ENCODE results near the gene SVOPL. TPM values are rescaled to one million over a fixed set of nuclear protein-coding genes. Genes with fewer than 3 reads are reported as not detected.

SVOPL gene
- total RNA-seq, 1 experiment from 2014 or later, result not detected

DNA sequence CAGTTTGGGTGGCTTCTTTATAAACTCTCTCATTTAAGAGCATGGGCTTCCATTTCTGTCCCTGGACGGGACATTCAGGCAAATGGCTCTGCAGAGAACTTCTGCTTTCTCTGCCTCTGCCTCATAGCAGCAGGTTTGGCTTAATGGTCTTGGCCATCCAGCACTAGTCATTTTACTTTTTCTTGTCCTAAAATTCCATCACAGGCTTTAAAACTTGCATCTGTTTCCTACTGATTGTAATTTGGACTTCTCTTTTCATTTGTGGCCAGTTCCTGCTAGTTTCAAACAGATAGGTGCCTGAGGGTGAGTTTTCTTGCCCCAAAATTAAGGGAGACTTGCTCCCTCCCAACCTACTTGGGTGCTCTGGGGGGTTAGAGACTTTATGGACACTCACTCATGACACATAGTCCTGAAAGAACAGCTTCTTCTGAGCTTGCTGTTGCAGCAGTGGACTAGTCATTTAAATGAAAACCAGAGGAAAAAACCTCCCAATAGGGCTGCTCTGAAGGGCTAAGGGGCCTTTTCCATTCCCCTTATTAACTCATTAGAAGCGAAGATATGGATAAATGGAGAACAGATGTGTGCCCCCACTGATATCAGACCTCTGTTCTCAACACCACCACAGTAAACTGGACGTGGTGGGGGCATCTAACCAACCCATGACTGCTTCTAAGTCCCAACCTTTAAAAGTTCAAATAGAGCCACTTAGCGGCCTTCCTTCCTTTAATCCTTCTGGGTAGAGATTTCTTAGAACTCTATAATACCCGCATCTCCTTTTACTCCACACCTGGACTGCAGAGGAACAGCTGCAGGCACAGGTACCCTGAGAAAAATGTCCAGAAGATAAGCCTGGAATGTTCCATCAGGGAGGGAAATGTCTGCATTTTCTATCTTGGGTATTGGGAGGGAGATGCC is 38.8 kb downstream of the SVOPL start:
- DNase-seq (ENCODE audit: low spot score), result no peak

DNA sequence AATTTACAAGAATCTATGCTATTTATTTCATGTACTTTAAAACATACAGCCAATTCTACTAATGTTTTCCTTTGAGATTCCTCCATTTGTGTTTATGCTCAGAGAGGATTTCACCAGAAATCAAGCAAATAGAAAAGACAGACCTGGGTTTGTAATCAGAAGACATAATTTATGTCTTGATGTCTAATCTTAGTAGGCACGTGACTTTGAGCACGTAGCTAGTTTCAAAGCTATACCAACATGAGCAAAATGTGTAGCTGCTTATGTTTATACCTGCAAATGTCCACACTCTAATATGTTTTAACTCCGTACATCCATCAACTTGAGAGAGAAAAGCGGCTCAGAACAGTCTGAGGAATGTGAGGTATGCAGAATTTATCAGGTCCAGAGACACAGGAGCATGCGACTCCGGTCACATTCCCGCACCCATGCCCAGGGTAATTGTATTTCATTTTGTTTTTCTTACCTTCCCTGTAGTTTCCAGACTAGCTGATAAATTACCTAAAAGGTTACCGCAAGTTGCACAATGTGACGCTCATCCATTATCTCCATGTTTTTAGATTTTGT is 40.0 kb downstream of the SVOPL start:
- DNase-seq (ENCODE audit: low spot score), result no peak

DNA sequence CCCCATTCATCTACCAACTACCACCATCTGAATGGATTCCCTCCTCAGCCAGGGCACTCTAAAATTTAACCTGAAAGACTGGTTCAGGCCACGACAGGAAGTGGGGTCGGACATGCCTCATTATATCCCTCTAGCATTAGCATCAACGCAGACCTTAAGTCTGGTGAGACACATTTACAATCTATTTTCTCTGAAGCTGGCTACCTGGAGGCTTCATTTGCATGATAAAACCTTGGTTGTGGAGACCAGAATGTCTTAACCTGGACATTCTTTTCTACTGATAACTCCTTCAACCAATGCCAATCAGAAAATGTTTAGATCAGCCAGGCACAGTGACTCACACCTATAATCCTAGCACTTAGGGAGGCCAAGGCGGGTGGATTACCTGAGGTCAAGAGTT is 42.3 kb downstream of the SVOPL start:
- DNase-seq (ENCODE audit: low spot score), result no peak

DNA sequence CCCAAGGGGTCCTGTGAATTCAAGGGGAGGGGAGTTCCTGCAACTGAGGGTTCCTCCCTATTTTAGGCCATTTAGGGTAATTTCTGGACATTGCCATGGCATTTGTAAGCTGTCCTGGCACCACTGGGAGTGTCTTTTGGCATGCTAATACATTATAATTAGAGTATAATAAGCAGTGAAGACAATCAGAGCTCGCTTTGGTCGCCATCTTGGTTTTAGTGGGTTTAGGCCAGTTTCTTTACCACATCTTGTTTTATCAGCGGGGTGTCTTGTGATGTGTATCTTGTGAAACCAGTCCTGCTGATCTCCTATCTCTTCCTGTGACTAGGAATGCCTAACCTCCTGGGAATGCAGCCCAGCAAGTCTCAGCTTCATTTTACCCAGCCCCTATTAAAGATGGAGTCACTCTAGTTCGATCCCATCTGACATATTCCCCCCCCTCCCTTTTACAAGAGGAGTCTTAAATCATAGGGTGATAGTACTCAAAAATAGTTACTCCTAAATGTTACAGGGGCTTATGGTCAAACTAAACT is 43.2 kb downstream of the SVOPL start:
- DNase-seq (ENCODE audit: low spot score), result no peak

DNA sequence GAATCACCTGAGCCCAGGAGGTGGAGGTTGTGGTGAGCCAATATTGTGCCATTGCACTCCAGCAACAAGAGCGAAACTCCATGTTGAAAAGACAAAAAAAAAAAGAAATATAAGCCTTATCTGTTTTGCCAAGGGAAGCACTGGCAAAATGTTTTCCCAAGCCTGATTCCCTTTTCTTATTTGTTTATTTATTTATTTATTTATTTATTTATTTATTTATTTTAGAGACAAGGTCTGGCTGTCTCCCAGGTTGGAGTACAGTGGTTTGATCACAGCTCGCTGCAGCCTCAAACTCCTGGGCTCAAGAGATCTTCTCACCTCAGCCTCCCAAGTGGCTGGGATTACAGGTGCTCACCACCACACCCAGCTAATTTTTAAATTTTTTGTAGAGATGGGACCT is 44.2 kb downstream of the SVOPL start:
- DNase-seq (ENCODE audit: low spot score), result no peak

DNA sequence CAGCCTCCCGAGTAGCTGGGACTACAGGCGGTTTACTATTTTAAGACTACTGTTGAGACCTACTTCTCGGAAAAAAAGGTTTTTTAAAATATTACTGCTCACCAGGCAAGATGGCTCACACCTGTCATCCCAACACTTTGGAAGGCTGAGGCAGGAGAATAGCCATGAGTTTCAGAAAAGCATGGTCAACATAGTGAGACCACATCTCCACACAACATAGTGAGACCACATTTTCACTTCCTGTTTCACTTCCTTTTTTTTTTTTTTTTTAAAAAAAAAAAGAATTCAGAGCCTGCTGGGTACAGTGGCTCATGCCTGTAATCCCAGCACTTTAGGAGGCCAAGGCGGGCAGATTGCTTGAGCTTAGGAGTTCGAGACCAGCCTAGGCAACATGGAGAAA is 46.5 kb downstream of the SVOPL start:
- DNase-seq (ENCODE audit: low spot score), result no peak

DNA sequence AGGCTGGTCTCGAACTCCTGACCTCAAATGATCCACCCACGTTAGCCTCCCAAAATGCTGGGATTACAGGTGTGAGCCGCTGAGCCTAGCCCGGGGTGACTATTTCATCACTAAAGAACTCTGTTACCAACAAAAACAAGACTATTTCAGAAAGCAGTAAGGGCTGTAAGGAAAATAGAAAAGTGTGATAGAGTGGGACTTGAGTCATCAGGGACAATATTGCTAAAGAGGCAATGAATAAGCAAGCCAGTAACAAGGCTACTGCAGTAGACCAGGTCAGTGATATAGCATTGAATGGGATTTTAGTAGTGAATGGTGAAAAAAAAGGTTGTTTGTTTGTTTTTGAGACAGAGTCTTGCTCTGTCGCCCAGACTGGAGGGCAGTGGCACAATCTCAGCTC is 51.7 kb downstream of the SVOPL start:
- DNase-seq (ENCODE audit: low spot score), result no peak

DNA sequence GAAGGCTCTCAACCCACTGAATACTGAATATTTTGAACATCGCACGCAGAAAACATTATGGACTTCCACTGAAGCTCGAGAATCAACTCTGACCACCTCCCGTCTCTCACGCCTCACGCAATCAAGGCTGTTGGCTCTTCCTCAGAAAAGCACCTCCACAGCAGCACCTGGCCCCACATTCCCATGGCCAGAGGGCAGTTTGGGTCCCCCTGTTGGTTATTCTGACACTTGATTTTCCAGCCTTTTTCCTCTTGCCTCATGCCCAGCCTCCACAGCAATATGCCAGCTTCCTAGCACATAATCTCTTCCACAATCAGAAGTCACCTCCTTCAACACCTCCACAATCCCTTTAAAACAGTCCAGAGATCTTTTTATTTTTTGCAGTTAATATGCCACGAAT is 55.9 kb downstream of the SVOPL start:
- peak; percentile 45 for DNase-seq (ENCODE audit: low spot score)

DNA sequence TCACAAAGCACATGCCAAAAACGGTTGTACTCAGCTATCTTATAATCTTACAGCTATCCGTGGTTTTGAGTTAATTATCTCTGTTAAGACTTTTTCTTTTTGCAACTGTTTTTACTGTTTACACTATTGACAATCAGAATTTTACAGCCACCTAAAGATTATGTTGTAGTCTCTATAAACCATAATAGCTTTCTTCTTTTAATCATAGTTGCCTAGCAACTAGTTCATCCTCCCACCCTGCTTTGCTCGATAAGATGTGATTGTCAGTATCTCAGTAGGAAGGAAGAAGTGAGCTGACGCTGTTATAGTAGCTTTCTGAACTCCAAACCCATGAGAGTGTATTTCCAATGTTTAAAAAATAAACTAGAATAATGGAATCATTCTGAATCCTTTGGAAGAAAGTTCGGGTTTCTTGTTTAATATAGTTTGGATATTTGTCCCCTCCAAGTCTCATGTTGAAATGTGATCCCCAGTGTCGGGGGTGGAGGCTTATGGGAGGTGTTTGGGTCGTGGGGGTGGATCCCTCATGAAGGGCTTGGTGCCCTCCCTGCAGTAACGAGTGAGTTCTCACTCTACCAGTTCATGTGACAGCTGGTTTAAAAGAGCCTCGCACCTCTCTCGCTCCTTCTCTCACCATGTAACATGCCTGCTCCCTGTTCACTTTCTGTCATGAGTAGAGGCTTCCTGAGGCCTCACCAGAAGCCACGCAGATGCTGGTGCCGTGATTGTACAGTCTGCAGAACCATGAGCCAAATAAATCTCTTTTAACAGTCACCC is 68.1 kb downstream of the SVOPL start:
- DNase-seq (ENCODE audit: low spot score), result no peak

DNA sequence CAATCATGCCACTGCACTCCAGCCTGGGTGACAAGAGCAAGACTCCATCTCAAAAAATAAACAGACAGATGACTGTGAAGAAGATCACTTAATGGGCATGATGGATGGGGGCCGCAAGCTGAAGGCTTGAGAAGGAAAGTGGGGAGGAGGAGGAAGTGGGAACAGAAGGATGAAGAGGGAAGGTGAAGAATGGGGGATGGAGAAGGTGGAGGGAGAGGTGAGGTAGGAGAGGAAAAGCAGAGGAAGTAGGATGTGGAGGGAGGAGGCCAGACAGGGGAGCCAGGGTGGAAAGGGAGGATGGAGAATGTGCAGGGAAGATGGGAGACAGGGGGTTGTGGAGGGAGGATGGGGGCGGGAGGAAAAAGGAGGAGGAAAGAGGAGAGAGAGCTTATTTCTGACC is 68.8 kb downstream of the SVOPL start:
- DNase-seq (ENCODE audit: low spot score), result no peak

DNA sequence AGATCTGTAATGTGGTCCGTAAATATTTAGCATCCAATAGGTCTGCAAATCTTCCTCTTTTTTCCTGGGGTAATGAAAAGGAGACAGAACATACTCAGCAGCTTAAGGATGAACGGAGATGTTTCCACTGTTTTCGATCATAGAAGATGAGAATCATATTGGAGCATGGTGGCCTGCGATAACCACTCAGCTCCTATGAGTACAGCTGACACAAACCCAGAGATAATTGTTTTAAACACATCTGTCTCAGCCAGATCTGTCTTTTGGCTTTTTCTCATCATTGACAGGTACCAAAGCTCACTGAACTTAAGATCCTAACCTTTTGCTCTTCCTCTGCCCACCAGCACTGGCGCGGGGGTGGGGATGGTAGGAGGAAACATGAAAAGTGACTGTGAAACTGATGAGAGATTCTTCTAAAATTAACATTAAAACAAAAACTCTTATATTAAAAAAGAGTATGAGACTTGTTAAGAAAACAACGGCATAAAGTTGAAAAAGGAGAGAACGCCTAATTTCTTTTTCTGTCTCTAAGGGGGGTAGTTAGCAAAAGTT is 71.0 kb downstream of the SVOPL start:
- no peak for DNase-seq (ENCODE audit: low spot score)

DNA sequence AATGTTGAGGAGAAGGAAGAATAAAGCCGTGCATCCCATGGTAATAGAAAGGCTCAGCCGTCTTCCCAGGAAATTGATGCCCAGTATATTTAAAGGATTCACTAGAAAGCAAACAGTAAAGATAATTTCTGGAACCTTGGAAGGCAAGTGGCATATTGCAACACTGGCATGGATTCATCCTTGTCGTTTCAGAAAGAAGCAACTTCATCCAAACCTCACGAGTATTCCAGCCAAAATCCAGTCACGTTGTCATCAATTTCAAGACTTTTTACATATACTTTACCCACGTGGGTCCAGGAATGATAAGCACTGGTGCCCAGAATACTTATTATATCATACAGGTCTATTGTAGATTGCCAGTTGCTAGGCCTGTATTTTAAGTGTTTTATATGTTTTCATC is 73.8 kb downstream of the SVOPL start:
- no peak for DNase-seq (ENCODE audit: low spot score)

DNA sequence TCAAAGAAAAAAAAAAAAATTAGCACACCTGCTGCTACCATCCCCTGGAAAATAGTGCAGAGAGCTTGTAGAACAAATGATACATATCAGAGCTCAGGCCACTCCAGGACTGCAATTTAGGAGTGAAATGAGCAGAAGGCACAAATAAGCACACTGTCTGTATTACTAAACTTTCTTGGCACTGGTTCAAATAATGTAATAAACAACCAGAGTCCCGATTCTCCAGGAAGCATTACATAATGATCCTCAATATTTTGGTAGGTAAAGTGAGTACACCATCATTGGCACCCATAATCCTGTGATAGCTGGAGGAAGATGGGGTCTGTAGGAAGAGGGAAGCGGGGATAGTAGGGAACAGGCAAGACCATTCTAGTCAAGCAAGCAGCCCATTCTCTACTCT is 74.3 kb downstream of the SVOPL start:
- no peak for DNase-seq (ENCODE audit: low spot score)

DNA sequence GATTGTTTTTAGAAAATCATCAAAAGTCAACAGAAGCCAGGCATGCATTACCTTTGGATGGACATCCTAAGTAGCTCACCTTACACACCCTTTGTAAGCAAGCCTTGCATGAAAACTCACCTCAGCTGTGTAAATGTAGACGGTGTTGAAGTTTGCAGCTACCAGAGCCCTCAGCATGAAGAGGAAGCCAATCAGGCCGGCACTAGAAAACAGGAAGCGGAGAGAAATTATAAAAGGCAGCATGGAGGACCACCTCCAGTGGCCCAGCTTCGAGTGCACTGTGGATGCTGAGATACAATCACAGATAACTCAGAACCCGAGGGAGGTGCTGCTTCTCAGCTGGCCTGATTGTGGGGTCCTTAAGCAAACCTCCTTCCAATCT is 75.3 kb downstream of the SVOPL start:
- no peak for DNase-seq (ENCODE audit: low spot score)

DNA sequence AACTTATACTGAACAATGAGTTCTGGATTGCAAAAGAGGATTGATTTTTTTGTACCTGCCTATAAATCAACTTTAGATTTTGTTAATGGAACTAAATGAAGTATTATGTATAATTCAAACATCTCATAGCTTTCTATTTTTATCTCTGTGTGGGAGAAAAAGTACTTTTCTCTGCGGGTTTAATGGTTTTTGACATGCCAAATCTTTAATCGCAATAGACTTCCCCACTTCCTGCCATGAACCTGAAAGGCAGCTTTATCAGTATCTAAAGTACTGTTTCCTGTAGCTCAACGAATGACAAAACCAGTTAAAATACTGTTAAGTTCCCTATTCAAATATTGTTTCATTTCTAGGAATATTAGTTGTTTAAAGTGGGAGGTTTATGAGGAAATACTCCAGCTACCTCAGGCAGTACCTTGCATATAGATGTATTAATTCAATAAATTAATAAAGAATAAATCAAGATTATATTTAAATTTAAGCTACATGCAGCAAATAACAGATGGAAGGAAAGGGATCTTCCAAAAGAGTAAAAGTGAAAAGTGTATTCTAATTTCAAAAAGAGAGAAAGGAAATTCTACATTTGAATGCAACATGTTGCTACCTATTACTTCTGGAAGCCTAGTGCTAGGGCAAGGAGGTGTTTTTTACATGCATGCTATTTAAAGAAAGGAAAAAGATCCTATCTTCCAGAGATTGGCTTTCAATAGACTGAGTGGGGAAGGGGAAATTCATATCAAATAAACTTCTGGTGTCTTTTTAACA is 75.9 kb downstream of the SVOPL start:
- DNase-seq (ENCODE audit: low spot score), result no peak

DNA sequence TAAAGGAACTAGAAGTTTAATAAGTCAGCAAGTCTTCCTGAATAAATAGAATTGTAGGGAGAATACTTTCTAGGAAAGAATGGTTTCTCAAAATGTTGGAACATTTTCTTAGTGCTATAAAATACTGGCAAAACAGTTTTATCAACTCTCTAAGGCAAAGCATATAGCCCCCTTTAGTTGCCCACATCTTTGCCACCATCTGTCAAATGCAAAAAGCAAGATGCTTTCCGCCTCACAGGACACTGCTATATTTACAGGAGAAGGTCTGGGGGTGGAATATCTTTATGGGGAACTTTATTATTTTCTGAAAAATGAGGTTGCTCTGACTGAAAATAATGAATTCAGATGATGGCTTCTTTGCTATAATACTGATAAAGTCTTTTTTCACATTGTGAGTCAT is 78.3 kb downstream of the SVOPL start:
- DNase-seq (ENCODE audit: low spot score), result no peak

DNA sequence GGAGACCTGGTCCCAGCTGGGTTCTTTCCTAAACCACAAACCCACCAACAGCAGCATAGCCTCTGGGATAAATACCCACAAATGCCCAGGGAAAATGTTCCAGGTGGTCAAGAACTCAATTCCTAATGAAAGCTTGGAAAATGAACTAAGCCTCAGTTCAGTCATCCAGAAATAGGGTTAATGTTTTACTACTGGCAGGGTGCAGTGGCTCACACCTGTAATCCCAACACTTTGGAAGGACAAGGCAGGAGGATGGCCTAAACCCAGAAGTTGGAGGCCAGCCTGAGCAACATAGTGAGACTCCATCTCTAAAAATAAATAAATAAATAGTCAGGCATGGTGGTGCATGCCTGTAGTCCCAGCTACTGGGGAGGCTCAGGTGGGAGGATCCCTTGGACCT is 82.2 kb downstream of the SVOPL start:
- no peak for DNase-seq (ENCODE audit: low spot score)

DNA sequence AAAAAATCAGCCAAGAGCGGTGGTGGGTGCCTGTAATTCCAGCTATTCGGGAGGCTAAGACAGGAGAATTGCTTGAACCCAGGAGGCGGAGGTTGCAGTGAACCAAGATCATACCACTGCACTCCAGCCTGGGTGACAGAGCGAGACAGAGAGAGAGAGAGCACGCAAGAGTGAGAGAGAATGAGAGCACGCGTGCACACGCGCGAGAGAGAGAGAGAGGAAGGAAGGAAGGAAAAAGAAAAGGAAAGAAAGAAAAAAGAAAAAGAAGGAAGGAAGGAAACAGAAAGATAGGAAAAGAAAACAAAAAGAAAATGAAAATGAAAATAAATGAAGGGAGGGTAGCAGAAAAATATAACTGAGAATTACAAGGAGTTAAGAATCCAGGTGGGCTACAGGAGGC is 82.7 kb downstream of the SVOPL start:
- no peak for DNase-seq (ENCODE audit: low spot score)

DNA sequence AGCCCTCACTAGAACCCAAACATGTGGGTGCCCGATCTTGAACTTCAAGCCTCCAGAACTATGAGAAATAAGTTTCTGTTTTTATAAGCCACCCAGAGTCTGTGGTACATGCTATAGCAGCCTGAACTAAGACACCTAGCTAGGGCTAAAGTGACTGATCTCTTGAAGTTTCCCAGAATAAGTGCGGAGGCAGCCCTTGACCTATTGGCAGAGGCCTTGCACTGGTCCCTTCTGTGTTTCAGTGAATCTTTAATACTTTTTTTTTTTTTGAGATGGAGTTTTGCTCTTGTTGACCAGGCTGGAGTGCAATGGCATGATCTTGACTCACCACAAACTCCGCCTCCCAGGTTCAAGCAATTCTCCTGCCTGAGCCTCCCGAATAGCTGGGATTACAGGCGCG is 85.1 kb downstream of the SVOPL start:
- DNase-seq (ENCODE audit: low spot score), result no peak

DNA sequence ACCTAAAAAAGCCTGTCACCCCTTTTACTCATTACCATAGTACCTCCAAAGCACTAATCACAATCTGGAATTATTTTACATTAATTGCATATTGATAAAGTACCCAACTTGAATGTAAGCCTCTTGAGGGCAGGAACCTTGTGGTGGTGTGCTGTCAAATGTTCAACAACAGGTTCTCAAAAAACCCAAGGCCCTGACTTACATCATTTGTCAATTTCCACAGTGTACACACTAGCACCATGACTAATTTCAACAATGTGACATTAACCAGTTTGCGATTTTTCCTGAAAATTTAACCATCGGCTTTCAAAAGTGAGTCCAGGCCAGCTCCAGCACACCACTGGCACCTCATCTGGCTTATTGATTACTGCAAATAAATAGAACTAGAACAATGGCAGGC is 87.5 kb downstream of the SVOPL start:
- no peak for DNase-seq (ENCODE audit: low spot score)

DNA sequence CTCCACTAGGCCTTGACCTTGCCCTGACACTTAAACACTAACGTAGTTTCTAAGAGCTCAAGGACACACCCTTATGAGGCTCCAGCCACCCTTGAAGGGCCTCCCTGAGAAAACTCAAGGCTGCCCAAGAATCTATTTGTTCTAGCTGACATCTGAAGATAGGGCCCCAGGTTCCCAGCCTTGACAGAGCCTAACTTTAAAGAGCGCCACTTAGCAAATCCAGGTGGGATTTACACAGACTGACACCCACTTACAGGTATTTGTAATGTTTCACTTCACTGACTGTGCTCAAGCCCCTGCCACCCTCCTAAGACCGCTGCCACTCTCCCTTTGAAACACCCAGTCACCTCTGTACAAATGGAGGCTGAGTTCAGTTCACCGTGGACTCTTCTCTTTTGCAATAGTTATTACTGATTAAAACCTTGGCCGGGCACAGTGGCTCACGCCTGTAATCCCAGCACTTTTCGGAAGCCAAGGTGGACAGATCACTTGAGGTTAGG is 90.4 kb downstream of the SVOPL start:
- no peak for DNase-seq (ENCODE audit: low spot score)

All from HT-29 (cell line).